Colonic mucosa (tissue), 4 donors: ENCODE data around the gene OARD1. TPM values are rescaled to one million over a fixed set of nuclear protein-coding genes. Genes with fewer than 3 reads are reported as not detected.

Source experiments
- DNase-seq: peaks from one replicate; pipeline ENCODE4 v3.0.0-alpha.2; 2020
- H3K27ac ChIP-seq: fragments of 200-600 bp; one replicate; pipeline ENCODE4 v1.8.0; 2021
- H3K27me3 ChIP-seq: fragments of 200-600 bp; one replicate; pipeline ENCODE4 v1.8.0; 2021
- H3K36me3 ChIP-seq: fragments of 200-600 bp; one replicate; pipeline ENCODE4 v1.8.0; 2021
- H3K4me1 ChIP-seq: fragments of 200-600 bp; one replicate; pipeline ENCODE4 v1.8.0; 2021; ENCODE audit warnings: mild to moderate bottlenecking
- H3K4me3 ChIP-seq: fragments of 200-600 bp; one replicate; pipeline ENCODE4 v1.8.0; 2021
- H3K9ac ChIP-seq, 2 donors: one replicate each; pipeline ENCODE4 v1.7.0; 2013; ENCODE audit warnings: control low read depth in 2 of 2, low read depth in 2 of 2, low read length in 2 of 2
- H3K9me3 ChIP-seq: fragments of 200-600 bp; one replicate; pipeline ENCODE4 v1.8.0; 2021
- CTCF ChIP-seq: fragments of 200-600 bp; IDR thresholded peaks from one replicate; pipeline ENCODE4 v1.8.0; 2022; ENCODE audit warnings: antibody characterized with exemption, mild to moderate bottlenecking
- intact Hi-C: fragments of 100-400 bp; cut with DNase I; formaldehyde crosslinking; loops from one replicate; pipeline ENCODE4 v1.14.1; 2022
- total RNA-seq, 2 donors: library from RNA; stranded (reverse); fragmentation: NEBNext Ultra II Directional in 1 of 2; extraction: Animal tissue kit (Norgen Biotek cat#: 25700) in 1 of 2; gene quantifications; one replicate each; pipeline ENCODE4 v1.2.1, GENCODE V29; 2021
- donor health status: healthy.
- donor health status: DM: no; HTN: no; CAD: no.
- donor health status: DM: no; HTN: no; CAD: no.

The OARD1 gene
- total RNA-seq, 2 donors from 2014 or later: 25.0 to 34.2 TPM

GRCh38 chr6:41065550-41066026 is 6.6 kb downstream of the OARD1 start:
- no peak for TF ChIP-seq CTCF
- no peak for DNase-seq
- Histone ChIP-seq H3K36me3 (no peaks in the 10 kb centered on the region), H3K4me1 (peaks cover 13% of the 10 kb centered on the region), H3K9ac (peak overlapping the region in 1 of 2 donors; percentile 30), H3K27me3 (no peaks in the 10 kb centered on the region), H3K27ac (peak overlapping the region; percentile 76), H3K4me3 (no peak overlapping the region), H3K9me3 (no peaks in the 10 kb centered on the region)
- intact Hi-C loops: loop anchor here (5.0 kb wide), 2 partner anchors 58 to 168 kb away; no protein-coding TSS in a partner anchor

GRCh38 chr6:41064841-41065240 is 7.3 kb downstream of the OARD1 start:
- H3K9ac ChIP-seq: no peak overlapping the region
- no peak for TF ChIP-seq CTCF
- no peak overlapping the region for H3K4me3 ChIP-seq
- H3K9me3 ChIP-seq: no peaks in the 10 kb centered on the region
- intact Hi-C loops: loop anchor here (5.0 kb wide), 2 partner anchors 58 to 168 kb away; no protein-coding TSS in a partner anchor
- peaks cover 13% of the 10 kb centered on the region for H3K4me1 ChIP-seq
- no peaks in the 10 kb centered on the region for H3K36me3 ChIP-seq
- peak; percentile 54 for DNase-seq
- H3K27me3 ChIP-seq: no peaks in the 10 kb centered on the region
- peak overlapping the region; percentile 76 for H3K27ac ChIP-seq

GRCh38 chr6:41063884-41064285 is 8.3 kb downstream of the OARD1 start:
- Histone ChIP-seq H3K4me1 (peaks cover 14% of the 10 kb centered on the region), H3K27ac (peak overlapping the region; percentile 76), H3K9ac (peak overlapping the region in 1 of 2 donors; percentile 42), H3K36me3 (no peaks in the 10 kb centered on the region), H3K9me3 (no peaks in the 10 kb centered on the region), H3K4me3 (no peak overlapping the region), H3K27me3 (no peaks in the 10 kb centered on the region)
- DNase-seq: no peak
- intact Hi-C loops: no loop called here
- TF ChIP-seq CTCF: no peak

- Histone ChIP-seq H3K36me3 (no peaks in the 10 kb centered on the region), H3K4me1 (peaks cover 18% of the 10 kb centered on the region), H3K9me3 (no peaks in the 10 kb centered on the region), H3K27ac (no peak overlapping the region), H3K4me3 (no peak overlapping the region), H3K27me3 (no peaks in the 10 kb centered on the region), H3K9ac (no peak overlapping the region)
- DNase-seq: no peak
- intact Hi-C loops: no loop called here
- no peak for TF ChIP-seq CTCF
Observed at GRCh38 chr6:41062056-41062455, 10.1 kb downstream of the OARD1 start.

- Histone ChIP-seq H3K9ac (no peak overlapping the region), H3K4me3 (no peak overlapping the region), H3K4me1 (peaks cover 11% of the 10 kb centered on the region), H3K9me3 (no peaks in the 10 kb centered on the region), H3K36me3 (no peaks in the 10 kb centered on the region), H3K27me3 (no peaks in the 10 kb centered on the region), H3K27ac (no peak overlapping the region)
- TF ChIP-seq CTCF: no peak
- intact Hi-C loops: no loop called here
- no peak for DNase-seq
Observed at GRCh38 chr6:41061196-41061726, 10.9 kb downstream of the OARD1 start.
